ENCODE data around the gene DES. TPM values are rescaled to one million over a fixed set of nuclear protein-coding genes. Genes with fewer than 3 reads are reported as not detected.

The DES gene
- polyA plus RNA-seq, 1 donor from 2014 or later: not detected

- H3K9me3 ChIP-seq (ENCODE audit: low read length): no peaks in the 10 kb centered on the region
- no peak overlapping the region for H3K4me3 ChIP-seq (ENCODE audit: low read length)
- H4K20me1 ChIP-seq (ENCODE audit: insufficient read depth): no peaks in the 10 kb centered on the region
- H3K27ac ChIP-seq (ENCODE audit: low read length): no peak overlapping the region
- H3F3A ChIP-seq (ENCODE audit: insufficient read depth, low read length, poor library complexity, severe bottlenecking): peaks cover 3% of the 10 kb centered on the region
- TF ChIP-seq, protein P1, sequence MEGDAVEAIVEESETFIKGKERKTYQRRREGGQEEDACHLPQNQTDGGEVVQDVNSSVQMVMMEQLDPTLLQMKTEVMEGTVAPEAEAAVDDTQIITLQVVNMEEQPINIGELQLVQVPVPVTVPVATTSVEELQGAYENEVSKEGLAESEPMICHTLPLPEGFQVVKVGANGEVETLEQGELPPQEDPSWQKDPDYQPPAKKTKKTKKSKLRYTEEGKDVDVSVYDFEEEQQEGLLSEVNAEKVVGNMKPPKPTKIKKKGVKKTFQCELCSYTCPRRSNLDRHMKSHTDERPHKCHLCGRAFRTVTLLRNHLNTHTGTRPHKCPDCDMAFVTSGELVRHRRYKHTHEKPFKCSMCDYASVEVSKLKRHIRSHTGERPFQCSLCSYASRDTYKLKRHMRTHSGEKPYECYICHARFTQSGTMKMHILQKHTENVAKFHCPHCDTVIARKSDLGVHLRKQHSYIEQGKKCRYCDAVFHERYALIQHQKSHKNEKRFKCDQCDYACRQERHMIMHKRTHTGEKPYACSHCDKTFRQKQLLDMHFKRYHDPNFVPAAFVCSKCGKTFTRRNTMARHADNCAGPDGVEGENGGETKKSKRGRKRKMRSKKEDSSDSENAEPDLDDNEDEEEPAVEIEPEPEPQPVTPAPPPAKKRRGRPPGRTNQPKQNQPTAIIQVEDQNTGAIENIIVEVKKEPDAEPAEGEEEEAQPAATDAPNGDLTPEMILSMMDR (IDR thresholded peaks at IDR 0.05; ENCODE audit: poor library complexity, severe bottlenecking): no peak
- TF ChIP-seq SMC3 (conservative IDR thresholded peaks at IDR 0.05; ENCODE audit: poor library complexity) (no peak), REST (IDR thresholded peaks at IDR 0.05; ENCODE audit: borderline replicate concordance) (no peak), POLR2AphosphoS5 (IDR thresholded peaks at IDR 0.05) (no peak), EZH2 (IDR thresholded peaks at IDR 0.05; ENCODE audit: borderline replicate concordance, insufficient read depth, low read length, poor library complexity, severe bottlenecking) (no peak), EP300 (conservative IDR thresholded peaks at IDR 0.05; ENCODE audit: poor library complexity, severe bottlenecking) (no peak), RAD21 (conservative IDR thresholded peaks at IDR 0.05) (no peak), TAF1 (IDR thresholded peaks at IDR 0.05; ENCODE audit: low read depth) (no peak), MXI1 (conservative IDR thresholded peaks at IDR 0.05; ENCODE audit: poor library complexity, severe bottlenecking) (no peak)
- no peaks in the 10 kb centered on the region for H3K79me2 ChIP-seq (replicated peaks; ENCODE audit: insufficient read depth, low read length)
- no peaks in the 10 kb centered on the region for H3K36me3 ChIP-seq (ENCODE audit: insufficient read depth, low read length)
- no peaks in the 10 kb centered on the region for H3K9me2 ChIP-seq (ENCODE audit: insufficient read depth, low read length)
- no peak overlapping the region for H3K4me2 ChIP-seq (ENCODE audit: low read length)
- no peaks in the 10 kb centered on the region for H3K27me3 ChIP-seq (ENCODE audit: insufficient read depth, low read depth, low read length)
- no peak overlapping the region for H3K9ac ChIP-seq (ENCODE audit: low read length)
- no peak overlapping the region for H2AFZ ChIP-seq (ENCODE audit: low read depth, low read length)
Measured at GRCh38 chr2:219384083-219384713, 34.0 kb upstream of the DES start.

- H3K9me3 ChIP-seq (ENCODE audit: low read length): no peaks in the 10 kb centered on the region
- no peak overlapping the region for H3K27ac ChIP-seq (ENCODE audit: low read length)
- H3K4me2 ChIP-seq (ENCODE audit: low read length): no peak overlapping the region
- no peak overlapping the region for H2AFZ ChIP-seq (ENCODE audit: low read depth, low read length)
- no peaks in the 10 kb centered on the region for H4K20me1 ChIP-seq (ENCODE audit: insufficient read depth)
- no peaks in the 10 kb centered on the region for H3K36me3 ChIP-seq (ENCODE audit: insufficient read depth, low read length)
- H3K9me2 ChIP-seq (ENCODE audit: insufficient read depth, low read length): no peaks in the 10 kb centered on the region
- no peaks in the 10 kb centered on the region for H3K27me3 ChIP-seq (ENCODE audit: insufficient read depth, low read depth, low read length)
- H3K9ac ChIP-seq (ENCODE audit: low read length): no peak overlapping the region
- no peak overlapping the region for H3K4me3 ChIP-seq (ENCODE audit: low read length)
- H3K79me2 ChIP-seq (replicated peaks; ENCODE audit: insufficient read depth, low read length): no peaks in the 10 kb centered on the region
- TF ChIP-seq POLR2AphosphoS5 (IDR thresholded peaks at IDR 0.05) (no peak), EZH2 (IDR thresholded peaks at IDR 0.05; ENCODE audit: borderline replicate concordance, insufficient read depth, low read length, poor library complexity, severe bottlenecking) (no peak), MXI1 (conservative IDR thresholded peaks at IDR 0.05; ENCODE audit: poor library complexity, severe bottlenecking) (no peak), REST (IDR thresholded peaks at IDR 0.05; ENCODE audit: borderline replicate concordance) (no peak), TAF1 (IDR thresholded peaks at IDR 0.05; ENCODE audit: low read depth) (no peak), RAD21 (conservative IDR thresholded peaks at IDR 0.05) (no peak), EP300 (conservative IDR thresholded peaks at IDR 0.05; ENCODE audit: poor library complexity, severe bottlenecking) (no peak), SMC3 (conservative IDR thresholded peaks at IDR 0.05; ENCODE audit: poor library complexity) (no peak)
- TF ChIP-seq, protein P1 (IDR thresholded peaks at IDR 0.05; ENCODE audit: poor library complexity, severe bottlenecking): no peak
- H3F3A ChIP-seq (ENCODE audit: insufficient read depth, low read length, poor library complexity, severe bottlenecking): peaks cover 4% of the 10 kb centered on the region
Measured at GRCh38 chr2:219384859-219385258, 33.3 kb upstream of the DES start.
